Neural progenitor cell (in vitro differentiated cells): ENCODE data around the gene ZFAND4. TPM values are rescaled to one million over a fixed set of nuclear protein-coding genes. Genes with fewer than 3 reads are reported as not detected.
"Not testable (repeated sequence)": the region's sequence is repeated elsewhere in the genome, so short reads cannot be mapped to it uniquely, and the experiment has no call there.

Experiments used
- DNase-seq: peaks from one replicate; pipeline ENCODE4 v3.0.0-alpha.2; 2016; ENCODE audit warnings: low spot score
- H2AFZ ChIP-seq: fragments of 200-600 bp; sonication (generic); replicated peaks from 2 replicates; pipeline ENCODE4 v1.6.1; 2016; ENCODE audit warnings: antibody characterized with exemption
- H3F3A ChIP-seq: fragments of 200-600 bp; sonication (generic); 2 replicates; pipeline ENCODE4 v1.6.1; 2016; ENCODE audit warnings: antibody characterized with exemption, low read depth
- H3K27ac ChIP-seq: fragments of 200-600 bp; sonication (generic); 2 replicates; pipeline ENCODE4 v1.5.1; 2016; ENCODE audit warnings: mild to moderate bottlenecking
- H3K27me3 ChIP-seq: fragments of 200-600 bp; sonication (generic); 2 replicates; pipeline ENCODE4 v1.6.1; 2016; ENCODE audit warnings: mild to moderate bottlenecking, moderate library complexity
- H3K36me3 ChIP-seq: fragments of 200-600 bp; sonication (generic); 2 replicates; pipeline ENCODE4 v1.5.1; 2016
- H3K4me1 ChIP-seq: fragments of 200-600 bp; sonication (generic); 2 replicates; pipeline ENCODE4 v1.6.1; 2016; ENCODE audit warnings: mixed run types
- H3K4me2 ChIP-seq: fragments of 200-600 bp; sonication (generic); 2 replicates; pipeline ENCODE4 v1.6.1; 2016
- H3K4me3 ChIP-seq: fragments of 200-600 bp; sonication (generic); 2 replicates; pipeline ENCODE4 v1.5.1; 2016
- H3K79me2 ChIP-seq: fragments of 200-600 bp; sonication (generic); 2 replicates; pipeline ENCODE4 v1.6.1; 2016; ENCODE audit warnings: low read depth
- H3K9ac ChIP-seq: fragments of 200-600 bp; sonication (generic); 2 replicates; pipeline ENCODE4 v1.6.1; 2016
- H3K9me3 ChIP-seq: fragments of 200-600 bp; sonication (generic); 2 replicates; pipeline ENCODE4 v1.5.1; 2016; ENCODE audit warnings: low read depth
- H4K20me1 ChIP-seq: fragments of 200-600 bp; sonication (generic); 2 replicates; pipeline ENCODE4 v1.6.1; 2016; ENCODE audit warnings: low read depth
- H3K27ac Mint-ChIP-seq: 3 replicates; pipeline ENCODE4 v1.8.0; 2021; ENCODE audit warnings: mixed read lengths
- H3K27me3 Mint-ChIP-seq: 2 replicates; pipeline ENCODE4 v1.8.0; 2022; ENCODE audit warnings: low read depth, mild to moderate bottlenecking, inconsistent platforms, moderate library complexity, mixed read lengths; ENCODE audit not compliant: insufficient read depth
- H3K36me3 Mint-ChIP-seq: 3 replicates; pipeline ENCODE4 v1.8.0; 2021; ENCODE audit warnings: mixed read lengths
- H3K4me1 Mint-ChIP-seq: 3 replicates; pipeline ENCODE4 v1.8.0; 2021; ENCODE audit warnings: mixed read lengths
- H3K4me3 Mint-ChIP-seq: 3 replicates; pipeline ENCODE4 v1.8.0; 2021; ENCODE audit warnings: mild to moderate bottlenecking, moderate library complexity, mixed read lengths
- H3K9me3 Mint-ChIP-seq: 3 replicates; pipeline ENCODE4 v1.8.0; 2020; ENCODE audit warnings: mixed read lengths
- CTCF ChIP-seq: fragments of 200-600 bp; sonication (generic); IDR thresholded peaks from 2 replicates; pipeline ENCODE4 v1.5.1; 2017; ENCODE audit warnings: antibody characterized with exemption, mild to moderate bottlenecking
- EZH2 ChIP-seq: fragments of 200-600 bp; sonication (generic); IDR thresholded peaks from 2 replicates; pipeline ENCODE4 v1.6.1; 2017; ENCODE audit warnings: antibody characterized with exemption, mild to moderate bottlenecking, moderate library complexity
- EZH2phosphoT487 ChIP-seq: fragments of 200-600 bp; sonication (generic); IDR thresholded peaks from 2 replicates; pipeline ENCODE4 v1.6.1; 2017; ENCODE audit warnings: antibody characterized with exemption
- total RNA-seq: library from RNA; depleted of rRNA; stranded (reverse); fragments of >200 nt; gene quantifications from 2 replicates; pipeline ENCODE4 v1.2.3, GENCODE V29; 2015; ENCODE audit warnings: low replicate concordance

The ZFAND4 gene
- total RNA-seq, 1 donor from 2014 or later = 22.8 TPM

- Mint-ChIP-seq H3K27me3 (peaks cover 2% of the 10 kb centered on the region), H3K4me3 (no peak overlapping the region), H3K4me1 (peaks cover 14% of the 10 kb centered on the region), H3K27ac (no peak overlapping the region), H3K36me3 (peaks cover 2% of the 10 kb centered on the region), H3K9me3 (no peaks in the 10 kb centered on the region)
- TF ChIP-seq EZH2 = no peak
- no peak for TF ChIP-seq CTCF
- TF ChIP-seq EZH2phosphoT487 = no peak
- no peak overlapping the region for H2AFZ ChIP-seq
- no peaks in the 10 kb centered on the region for H3K4me1 ChIP-seq
- no peak overlapping the region for H3K4me3 ChIP-seq
- H4K20me1 ChIP-seq = no peaks in the 10 kb centered on the region
- H3K4me2 ChIP-seq = no peak overlapping the region
- H3K9ac ChIP-seq = no peak overlapping the region
- H3K79me2 ChIP-seq = peaks cover 16% of the 10 kb centered on the region
- no peaks in the 10 kb centered on the region for H3K9me3 ChIP-seq
- DNase-seq = no peak
- no peak overlapping the region for H3K27ac ChIP-seq
- H3F3A ChIP-seq = peaks cover 29% of the 10 kb centered on the region
- no peaks in the 10 kb centered on the region for H3K36me3 ChIP-seq
- H3K27me3 ChIP-seq = no peaks in the 10 kb centered on the region
Measured at GRCh38 chr10:45675388-45675787, 2.8 kb upstream of the ZFAND4 start.

- Mint-ChIP-seq H3K4me1 (peaks cover 14% of the 10 kb centered on the region), H3K27me3 (peaks cover 2% of the 10 kb centered on the region), H3K36me3 (peaks cover 2% of the 10 kb centered on the region), H3K27ac (peak overlapping the region; percentile 85), H3K4me3 (peak overlapping the region; percentile 80), H3K9me3 (no peaks in the 10 kb centered on the region)
- peak overlapping the region; percentile 59 for H3K27ac ChIP-seq
- no peaks in the 10 kb centered on the region for H3K4me1 ChIP-seq
- no peak for DNase-seq
- no peaks in the 10 kb centered on the region for H3K36me3 ChIP-seq
- H4K20me1 ChIP-seq = no peaks in the 10 kb centered on the region
- H3K27me3 ChIP-seq = no peaks in the 10 kb centered on the region
- no peaks in the 10 kb centered on the region for H3K9me3 ChIP-seq
- no peak overlapping the region for H3K9ac ChIP-seq
- peak overlapping the region; percentile 68 for H3K4me3 ChIP-seq
- H3F3A ChIP-seq = peaks cover 29% of the 10 kb centered on the region
- H3K4me2 ChIP-seq = peak overlapping the region; percentile 61
- no peak for TF ChIP-seq EZH2
- peak overlapping the region; percentile 89 for H2AFZ ChIP-seq
- peaks cover 39% of the 10 kb centered on the region for H3K79me2 ChIP-seq
Measured at GRCh38 chr10:45673074-45673648, 589 bp upstream of the ZFAND4 start.

- not testable (repeated sequence) for H3K27ac Mint-ChIP-seq, H3K36me3 ChIP-seq, H3K9me3 ChIP-seq, H3K27ac ChIP-seq, H3K27me3 Mint-ChIP-seq, H3K27me3 ChIP-seq, DNase-seq, H3K36me3 Mint-ChIP-seq, H2AFZ ChIP-seq, H3K9me3 Mint-ChIP-seq, H3K4me1 ChIP-seq, H3K9ac ChIP-seq, H4K20me1 ChIP-seq
- Mint-ChIP-seq H3K4me3 (peak overlapping the region; percentile 89), H3K4me1 (peaks cover 14% of the 10 kb centered on the region)
- peak overlapping the region; percentile 84 for H3K4me2 ChIP-seq
- peak overlapping the region; percentile 68 for H3K4me3 ChIP-seq
- H3K79me2 ChIP-seq = peaks cover 57% of the 10 kb centered on the region
- H3F3A ChIP-seq = peaks cover 29% of the 10 kb centered on the region
Measured at GRCh38 chr10:45671300-45671699, 1.3 kb downstream of the ZFAND4 start.

GRCh38 chr10:45669897-45670296 lies 2.7 kb downstream of the ZFAND4 start:
- not testable (repeated sequence) for DNase-seq, H3K4me2 ChIP-seq, H3K4me3 ChIP-seq, H3K4me1 ChIP-seq, H4K20me1 ChIP-seq, H3K27ac Mint-ChIP-seq, H3K9ac ChIP-seq, H3K36me3 Mint-ChIP-seq, H3K36me3 ChIP-seq, H3K27ac ChIP-seq, H3K9me3 Mint-ChIP-seq, H3K27me3 Mint-ChIP-seq, H3K27me3 ChIP-seq, H2AFZ ChIP-seq, H3K4me3 Mint-ChIP-seq, H3K9me3 ChIP-seq
- H3K4me1 Mint-ChIP-seq = peaks cover 14% of the 10 kb centered on the region
- peaks cover 29% of the 10 kb centered on the region for H3F3A ChIP-seq
- H3K79me2 ChIP-seq = peaks cover 71% of the 10 kb centered on the region

- H3K27ac Mint-ChIP-seq = peak overlapping the region; percentile 37
- H3K4me2 ChIP-seq = no peak overlapping the region
- peaks cover 4% of the 10 kb centered on the region for H3K9me3 Mint-ChIP-seq
- no peak overlapping the region for H3K4me3 Mint-ChIP-seq
- H3K4me3 ChIP-seq = no peak overlapping the region
- H3K36me3 ChIP-seq = no peaks in the 10 kb centered on the region
- peaks cover 2% of the 10 kb centered on the region for H3K27me3 Mint-ChIP-seq
- peaks cover 44% of the 10 kb centered on the region for H3K79me2 ChIP-seq
- no peaks in the 10 kb centered on the region for H3K4me1 ChIP-seq
- no peaks in the 10 kb centered on the region for H3K9me3 ChIP-seq
- H3K4me1 Mint-ChIP-seq = no peaks in the 10 kb centered on the region
- no peak overlapping the region for H2AFZ ChIP-seq
- no peaks in the 10 kb centered on the region for H3K27me3 ChIP-seq
- H3K9ac ChIP-seq = no peak overlapping the region
- peak; percentile 7 for DNase-seq
- H3F3A ChIP-seq = no peaks in the 10 kb centered on the region
- no peaks in the 10 kb centered on the region for H4K20me1 ChIP-seq
- H3K36me3 Mint-ChIP-seq = peaks cover 7% of the 10 kb centered on the region
- TF ChIP-seq EZH2phosphoT487 (no peak), EZH2 (no peak), CTCF (no peak)
- H3K27ac ChIP-seq = peak overlapping the region; percentile 60
Measured at GRCh38 chr10:45660876-45661411, 11.6 kb downstream of the ZFAND4 start.
